ENCODE data around the gene ID4.

DNA sequence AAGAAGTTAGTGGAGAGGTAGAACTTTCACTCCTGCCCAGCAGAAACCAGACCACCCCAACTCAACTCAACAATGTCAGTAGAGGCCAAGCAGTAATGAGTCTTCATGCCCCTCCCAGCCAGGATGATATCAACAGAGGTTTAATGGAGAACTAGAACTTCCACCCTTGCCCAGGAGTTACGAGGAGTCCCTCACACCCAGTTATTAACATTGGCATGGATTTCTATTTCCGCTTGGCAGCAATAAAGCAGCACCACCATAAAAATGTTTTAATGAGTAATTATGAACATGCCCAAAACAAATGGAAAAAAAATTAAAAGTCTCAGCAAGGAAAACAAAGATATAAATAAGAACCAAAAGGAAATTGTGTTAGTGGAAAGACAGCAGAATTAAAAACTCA, 40.7 kb upstream of the ID4 start:
- TF ChIP-seq EZH2phosphoT487 (IDR thresholded peaks at IDR 0.05; ENCODE audit: insufficient read depth, low read depth): no peak
- no peak for TF ChIP-seq EZH2 (IDR thresholded peaks at IDR 0.05; ENCODE audit: insufficient read depth, poor library complexity, severe bottlenecking)
